NCI-H460 (cell line): ENCODE data around the gene RASSF7. TPM values are rescaled to one million over a fixed set of nuclear protein-coding genes. Genes with fewer than 3 reads are reported as not detected.

Experiments
- DNase-seq: peaks from one replicate; pipeline ENCODE4 v3.0.0-alpha.2; 2016; ENCODE audit warnings: low read depth; ENCODE audit errors: extremely low read depth
- small RNA-seq, 2 experiments: library from RNA; depleted of rRNA; stranded (forward); fragments of <200 nt; gene quantifications; one replicate each; pipeline ENCODE3, GENCODE V24; 2014
- total RNA-seq: library from RNA; depleted of rRNA; stranded (reverse); fragments of >200 nt; shearing (Covaris generic); gene quantifications from 2 replicates; pipeline ENCODE4 v1.2.3, GENCODE V29; 2014; rRNA removed

RASSF7 gene
- total RNA-seq, 1 experiment from 2014 or later = 3.0 TPM

GRCh38 chr11:605286-606129 is 44.7 kb downstream of the RASSF7 start:
- no peak for DNase-seq

- DNase-seq = no peak
These were observed 45.5 kb downstream of the RASSF7 start for GRCh38 chr11:606245-606644.

- no peak for DNase-seq
These were observed 46.4 kb downstream of the RASSF7 start for GRCh38 chr11:607020-607780.

- DNase-seq = no peak
These were observed 47.3 kb downstream of the RASSF7 start for GRCh38 chr11:607971-608659.

GRCh38 chr11:608791-609251 is 48.1 kb downstream of the RASSF7 start:
- DNase-seq = no peak

GRCh38 chr11:609341-609811 is 48.6 kb downstream of the RASSF7 start:
- DNase-seq = no peak

- no peak for DNase-seq
These were observed 49.5 kb downstream of the RASSF7 start for GRCh38 chr11:610146-610801.

GRCh38 chr11:611001-611996 is 50.5 kb downstream of the RASSF7 start:
- no peak for DNase-seq

GRCh38 chr11:612201-612960 is 51.6 kb downstream of the RASSF7 start:
- no peak for DNase-seq

- no peak for DNase-seq
These were observed 52.2 kb downstream of the RASSF7 start for GRCh38 chr11:612961-613300.

GRCh38 chr11:613369-613968 is 52.7 kb downstream of the RASSF7 start:
- no peak for DNase-seq

Small RNA genes lying within 50 kb of the gene (small RNA-seq; reads per million reads assigned to genes)
- 3.2 to 86.9 reads per million in 2 experiments for gene MIR210

Other genes with a start within 250 kb of the RASSF7 start
- 2.2 and 4.5 TPM in 2 replicates for gene IFITM1, start 246.9 kb upstream of the RASSF7 start, total RNA-seq
- 161 and 191 TPM in 2 replicates for gene IFITM3, start 240.1 kb upstream of the RASSF7 start, total RNA-seq
- 8.1 and 8.6 TPM in 2 replicates for gene B4GALNT4, start 191.5 kb upstream of the RASSF7 start, total RNA-seq
- gene PKP3, start 166.8 kb upstream of the RASSF7 start, total RNA-seq = 27.0 and 27.7 TPM in 2 replicates
- gene SIGIRR, start 146.0 kb upstream of the RASSF7 start, total RNA-seq = 17.5 and 24.3 TPM in 2 replicates
- 0.12 TPM in 1 of 2 replicates, not detected in the other for gene ANO9, start 119.0 kb upstream of the RASSF7 start, total RNA-seq
- gene PTDSS2, start 110.7 kb upstream of the RASSF7 start, total RNA-seq = 19.6 and 23.7 TPM in 2 replicates
- 77.4 and 100 TPM in 2 replicates for gene RNH1, start 53.7 kb upstream of the RASSF7 start, total RNA-seq
- gene HRAS, start 25.4 kb upstream of the RASSF7 start, total RNA-seq = 30.2 and 36.1 TPM in 2 replicates
- gene LRRC56, start 23.4 kb upstream of the RASSF7 start, total RNA-seq = 0.43 and 0.57 TPM in 2 replicates
- gene LMNTD2, start 232 bp upstream of the RASSF7 start, total RNA-seq = 0.38 and 1.8 TPM in 2 replicates
- gene PHRF1, start 15.5 kb downstream of the RASSF7 start, total RNA-seq = 9.8 and 11.4 TPM in 2 replicates
- gene IRF7, start 55.0 kb downstream of the RASSF7 start, total RNA-seq = 3.8 and 5.0 TPM in 2 replicates
- 0.05 TPM in 1 of 2 replicates, not detected in the other for gene CDHR5, start 64.0 kb downstream of the RASSF7 start, total RNA-seq
- not detected in 2 replicates for gene SCT, start 66.2 kb downstream of the RASSF7 start, total RNA-seq
- gene DRD4, start 76.3 kb downstream of the RASSF7 start, total RNA-seq = 0.22 and 0.23 TPM in 2 replicates
- gene DEAF1, start 134.3 kb downstream of the RASSF7 start, total RNA-seq = 30.3 and 32.3 TPM in 2 replicates
- gene TMEM80, start 134.8 kb downstream of the RASSF7 start, total RNA-seq = 6.9 and 8.9 TPM in 2 replicates
- gene EPS8L2, start 145.3 kb downstream of the RASSF7 start, total RNA-seq = 12.8 and 13.9 TPM in 2 replicates
- gene TALDO1, start 186.5 kb downstream of the RASSF7 start, total RNA-seq = 383 and 408 TPM in 2 replicates
- 21.6 and 23.0 TPM in 2 replicates for gene GATD1, start 216.5 kb downstream of the RASSF7 start, total RNA-seq
- not detected in 2 replicates for gene CEND1, start 229.1 kb downstream of the RASSF7 start, total RNA-seq
- gene SLC25A22, start 237.3 kb downstream of the RASSF7 start, total RNA-seq = 16.2 and 20.8 TPM in 2 replicates
- 3.1 and 3.6 TPM in 2 replicates for gene PIDD1, start 244.3 kb downstream of the RASSF7 start, total RNA-seq
- gene RPLP2, start 249.0 kb downstream of the RASSF7 start, total RNA-seq = 1,205 and 1,442 TPM in 2 replicates